DMS114 treated with DMSO at 0.1 percent for 48 hours (cell line): ENCODE data around the gene SULT2B1.

Experiments used
- DNase-seq: peaks from one replicate; lab custom pipeline; 2025; ENCODE audit not compliant: unreplicated experiment; lab: John Stamatoyannopoulos, UW

SULT2B1 gene

GRCh38 chr19:48633148-48634035 is 81.4 kb downstream of the SULT2B1 start:
- DNase-seq = no peak

- DNase-seq = no peak
These were observed 82.0 kb downstream of the SULT2B1 start for GRCh38 chr19:48634036-48634342.

GRCh38 chr19:48634424-48635262 is 82.7 kb downstream of the SULT2B1 start:
- DNase-seq = peak; percentile 69

- DNase-seq = no peak
These were observed 83.4 kb downstream of the SULT2B1 start for GRCh38 chr19:48635263-48635965.

- DNase-seq = no peak
These were observed 84.2 kb downstream of the SULT2B1 start for GRCh38 chr19:48635966-48636858.

GRCh38 chr19:48636859-48637448 is 85.0 kb downstream of the SULT2B1 start, which contains the start of gene DBP:
TSS of gene DBP (minus strand) at chr19:48637379. CDS start at chr19:48636994, 385 bp downstream.
- DNase-seq = no peak

- peak; percentile 91 for DNase-seq
These were observed 85.5 kb downstream of the SULT2B1 start for GRCh38 chr19:48637449-48637947.

- peak; percentile 64 for DNase-seq
These were observed 86.2 kb downstream of the SULT2B1 start for GRCh38 chr19:48637948-48638830.

- DNase-seq = no peak
These were observed 86.9 kb downstream of the SULT2B1 start for GRCh38 chr19:48638831-48639381.

GRCh38 chr19:48639483-48640375 is 87.8 kb downstream of the SULT2B1 start:
- no peak for DNase-seq

- DNase-seq = no peak
These were observed 89.9 kb downstream of the SULT2B1 start for GRCh38 chr19:48641850-48642249.

- no peak for DNase-seq
These were observed 90.9 kb downstream of the SULT2B1 start for GRCh38 chr19:48642862-48643261.

- DNase-seq = no peak
These were observed 92.4 kb downstream of the SULT2B1 start for GRCh38 chr19:48644355-48644754.

- DNase-seq = peak; percentile 71
These were observed 93.1 kb downstream of the SULT2B1 start for GRCh38 chr19:48644839-48645619.

GRCh38 chr19:48645620-48646000 is 93.6 kb downstream of the SULT2B1 start:
- no peak for DNase-seq

GRCh38 chr19:48646001-48646721 is 94.2 kb downstream of the SULT2B1 start, which contains the start of gene CA11:
TSS of gene CA11 (minus strand) at chr19:48646187. CDS start at chr19:48645632, 555 bp downstream.
- peak; percentile 59 for DNase-seq
